K562 (cell line): Measurements from ENCODE around the gene MEIS1. TPM values are rescaled to one million over a fixed set of nuclear protein-coding genes. Genes with fewer than 3 reads are reported as not detected.
A peak's percentile ranks its signal among the peaks of the same experiment; 100 is the strongest.

ENCODE experiments used
- BRF1 ChIP-seq: IDR thresholded peaks from 3 replicates; pipeline ENCODE4 v1.6.1; 2011; ENCODE audit warnings: borderline replicate concordance, mild to moderate bottlenecking; ENCODE audit not compliant: insufficient read length; ENCODE audit errors: extremely low read depth
- CBX3 ChIP-seq, 2 experiments: IDR thresholded peaks; 1 replicate in 1 of 2; 2 replicates in 1 of 2; pipeline ENCODE4 v1.6.1; 2012; ENCODE audit warnings: inconsistent platforms in 2 of 2, low read length in 2 of 2, borderline replicate concordance in 1 of 2, control low read depth in 1 of 2
- CREB5 ChIP-seq: fragments of 250-450 bp; sonication (Bioruptor Pico); IDR thresholded peaks from 2 replicates; pipeline ENCODE4 v1.5.0; 2020; ENCODE audit warnings: mild to moderate bottlenecking
- DIDO1 ChIP-seq: fragments of 450-650 bp; IDR thresholded peaks from 2 replicates; pipeline ENCODE4 v1.6.1; 2016; ENCODE audit warnings: low read depth, missing biosample characterization, missing genetic modification characterization
- DPF2 ChIP-seq: fragments of 450-650 bp; IDR thresholded peaks from 2 replicates; pipeline ENCODE4 v1.6.1; 2016
- EHMT2 ChIP-seq: fragments of 450-650 bp; IDR thresholded peaks from 2 replicates; pipeline ENCODE4 v1.6.1; 2018; ENCODE audit warnings: antibody characterized with exemption
- EZH2 ChIP-seq: IDR thresholded peaks from 2 replicates; pipeline ENCODE4 v1.6.1; 2012; ENCODE audit warnings: low read depth, mild to moderate bottlenecking, inconsistent platforms, low read length, borderline replicate concordance
- GABPA ChIP-seq: fragments of 200-800 bp; sonication (Bioruptor generic); conservative IDR thresholded peaks from 2 replicates; pipeline ENCODE4 v1.6.1; 2016; ENCODE audit warnings: low read depth, missing genetic modification characterization, missing compliant biosample characterization
- HCFC1 ChIP-seq: IDR thresholded peaks from 2 replicates; pipeline ENCODE4 v1.6.1; 2012; ENCODE audit warnings: low read depth, low read length, improper control_type of control experiment
- HDAC6 ChIP-seq: IDR thresholded peaks from 2 replicates; pipeline ENCODE4 v1.6.1; 2012; ENCODE audit warnings: low read depth, mild to moderate bottlenecking, control low read depth, inconsistent platforms, low read length, moderate library complexity
- HSF4 ChIP-seq: fragments of 250-450 bp; sonication (Bioruptor Pico); IDR thresholded peaks from 2 replicates; pipeline ENCODE4 v2.1.2; 2022; ENCODE audit warnings: mild to moderate bottlenecking, moderate library complexity, borderline replicate concordance
- KAT2B ChIP-seq: IDR thresholded peaks from one replicate; pipeline ENCODE4 v1.6.1; 2012; ENCODE audit warnings: low read depth, mild to moderate bottlenecking, control low read depth, inconsistent platforms, low read length, moderate library complexity
- LARP7 ChIP-seq: fragments of 450-650 bp; IDR thresholded peaks from 2 replicates; pipeline ENCODE4 v1.6.1; 2016
- NFIX ChIP-seq: fragments of 250-450 bp; sonication (Bioruptor Pico); IDR thresholded peaks from 2 replicates; pipeline ENCODE4 v1.4.0; 2020; ENCODE audit warnings: low read depth, mild to moderate bottlenecking, moderate library complexity
- PCBP2 ChIP-seq: fragments of 200-400 bp; formaldehyde crosslinking; IDR thresholded peaks from 2 replicates; pipeline ENCODE4 v1.6.1; 2018; ENCODE audit warnings: low read length, low read depth, mild to moderate bottlenecking, moderate library complexity; ENCODE audit not compliant: poor library complexity, severe bottlenecking
- PHB2 ChIP-seq: fragments of 450-650 bp; IDR thresholded peaks from 2 replicates; pipeline ENCODE4 v1.6.1; 2017; ENCODE audit warnings: low read depth
- STAT5A ChIP-seq: IDR thresholded peaks from 2 replicates; pipeline ENCODE4 v1.6.1; 2012; ENCODE audit warnings: low read length, inconsistent platforms, borderline replicate concordance
- TCF15 ChIP-seq: fragments of 250-450 bp; sonication (Bioruptor Pico); IDR thresholded peaks from 2 replicates; pipeline ENCODE4 v1.8.0; 2022; ENCODE audit warnings: moderate library complexity, mild to moderate bottlenecking, inconsistent platforms
- TCFL5 ChIP-seq: fragments of 250-450 bp; sonication (Bioruptor Pico); conservative IDR thresholded peaks from 2 replicates; pipeline ENCODE4 v1.6.1; 2021; ENCODE audit warnings: mild to moderate bottlenecking, moderate library complexity, matching md5 sums
- TRIM28 ChIP-seq: fragments of 450-650 bp; IDR thresholded peaks from 2 replicates; pipeline ENCODE4 v1.6.1; 2017
- YY1 ChIP-seq, 3 experiments: IDR thresholded peaks; 2 replicates each; pipeline ENCODE4 v1.6.1; 2011; ENCODE audit warnings: low read length in 2 of 3, mild to moderate bottlenecking in 2 of 3, moderate library complexity in 2 of 3, borderline replicate concordance in 1 of 3, control low read depth in 1 of 3, low read depth in 1 of 3; ENCODE audit not compliant: insufficient read depth in 3 of 3, insufficient replicate concordance in 2 of 3, control insufficient read depth in 1 of 3, insufficient read length in 1 of 3; ENCODE audit errors: extremely low read depth in 1 of 3
- ZC3H4 ChIP-seq: sonication (generic); formaldehyde crosslinking; IDR thresholded peaks from 2 replicates; pipeline ENCODE4 v1.9.0; 2021; ENCODE audit warnings: missing genetic modification reagents, borderline replicate concordance
- ZFX ChIP-seq: sonication (generic); formaldehyde crosslinking; IDR thresholded peaks from 2 replicates; pipeline ENCODE4 v1.8.0; 2022; ENCODE audit warnings: mild to moderate bottlenecking, missing genetic modification reagents, moderate library complexity
- ZNF316 ChIP-seq: fragments of 450-650 bp; IDR thresholded peaks from 2 replicates; pipeline ENCODE4 v1.6.1; 2016
- ZNF408 ChIP-seq: fragments of 250-450 bp; sonication (Bioruptor Pico); IDR thresholded peaks from 2 replicates; pipeline ENCODE4 v1.4.0; 2020; ENCODE audit warnings: low read depth, mild to moderate bottlenecking, moderate library complexity
- ZNF436 ChIP-seq: fragments of 250-450, 450-650 bp; sonication (Bioruptor Pico); formaldehyde crosslinking; IDR thresholded peaks from 2 replicates; pipeline ENCODE4 v1.7.0; 2020; ENCODE audit warnings: mild to moderate bottlenecking
- ZSCAN29 ChIP-seq: fragments of 450-650 bp; IDR thresholded peaks from 2 replicates; pipeline ENCODE4 v1.6.1; 2017
- polyA plus RNA-seq, 8 experiments: library from polyadenylated mRNA; depleted of rRNA in 4 of 8; stranded (reverse) in 5 of 8; unstranded in 3 of 8; fragments of >200 nt; fragmentation: Nextera tagmentation in 2 of 8; fragmentation: Illumina TruSeq in 1 of 8; extraction: Ambion mirVana in 2 of 8; extraction: Trizol in 1 of 8; gene quantifications; 2 replicates each; pipeline versions ENCODE4 v1.2.1 to v1.2.3, GENCODE V29; 2011 to 2014; ENCODE audit warnings: inconsistent platforms in 1 of 8, missing spikeins in 1 of 8
- total RNA-seq, 7 experiments: library from RNA; depleted of rRNA in 6 of 7; stranded (reverse); fragments of >200 nt in 6 of 7; fragmentation: Illumina TruSeq in 2 of 7; extraction: Trizol in 2 of 7; gene quantifications; 2 replicates each; pipeline versions ENCODE4 v1.2.1 to v1.2.3, GENCODE V29; 2011 to 2021; ENCODE audit warnings: low replicate concordance in 1 of 7
- TF ChIP-seq, protein P1 (sequence below): fragments of 250-450 bp; sonication (Bioruptor Pico); IDR thresholded peaks from 2 replicates; pipeline ENCODE4 v1.8.0; 2021; ENCODE audit warnings: borderline replicate concordance, mild to moderate bottlenecking, moderate library complexity; ENCODE audit not compliant: poor library complexity, severe bottlenecking

Gene MEIS1
- total and polyA plus RNA-seq, 9 of the 15 experiments (the other 6 are each of a cell fraction or from before 2014, with no cell fraction given): 2.3 to 9.0 (median 5.9) TPM

DNA sequence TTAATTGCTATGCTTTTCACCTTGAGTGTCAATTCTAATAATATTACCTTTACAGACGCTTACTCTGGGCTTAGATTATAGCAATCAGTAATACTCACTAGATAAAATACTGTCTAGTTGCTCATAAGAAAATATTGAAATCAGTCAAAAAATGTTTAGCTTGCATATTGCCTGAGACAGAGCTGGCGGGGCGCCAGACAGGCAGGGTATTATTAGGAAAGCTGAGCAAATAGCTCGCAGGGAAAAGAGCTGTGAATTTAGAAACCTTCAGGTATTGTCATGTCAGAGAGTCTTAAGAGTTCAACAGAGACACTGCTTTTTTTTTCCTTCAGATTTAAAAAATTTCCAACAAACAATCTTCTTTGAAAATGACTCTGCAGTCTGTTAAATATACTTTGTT, 118.4 kb downstream of the MEIS1 start (continued):
- no peak for TF ChIP-seq BRF1
- TF ChIP-seq ZC3H4 (CRISPR knock-in tag): no peak
- TF ChIP-seq HDAC6: no peak
- TF ChIP-seq PHB2: no peak
- TF ChIP-seq ZNF436 (CRISPR knock-in tag): no peak
- TF ChIP-seq, protein P1, sequence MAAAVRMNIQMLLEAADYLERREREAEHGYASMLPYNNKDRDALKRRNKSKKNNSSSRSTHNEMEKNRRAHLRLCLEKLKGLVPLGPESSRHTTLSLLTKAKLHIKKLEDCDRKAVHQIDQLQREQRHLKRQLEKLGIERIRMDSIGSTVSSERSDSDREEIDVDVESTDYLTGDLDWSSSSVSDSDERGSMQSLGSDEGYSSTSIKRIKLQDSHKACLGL (CRISPR knock-in tag): no peak
- no peak for TF ChIP-seq CREB5
- peak; percentile 44; the same call in 1 of the 2 replicates for TF ChIP-seq ZNF316
- no peak for TF ChIP-seq ZNF408 (CRISPR knock-in tag)
- no peak for TF ChIP-seq EHMT2
- TF ChIP-seq DIDO1: no peak
- no peak for TF ChIP-seq KAT2B
- no peak for TF ChIP-seq HCFC1
- no peak for TF ChIP-seq TCF15 (CRISPR knock-in tag)
- no peak for TF ChIP-seq ZSCAN29
- TF ChIP-seq YY1 (IDR thresholded peaks at IDR 0.05; ENCODE audit: borderline replicate concordance in 1 of 3, control insufficient read depth in 1 of 3, extremely low read depth in 1 of 3, insufficient read depth in 3 of 3, insufficient read length in 1 of 3, insufficient replicate concordance in 2 of 3, low read depth in 1 of 3, low read length in 2 of 3): no peak
- TF ChIP-seq PCBP2: no peak
- no peak for TF ChIP-seq LARP7
- no peak for TF ChIP-seq EZH2
- no peak for TF ChIP-seq DPF2
- TF ChIP-seq ZFX (CRISPR knock-in tag): no peak
- no peak for TF ChIP-seq TRIM28
- TF ChIP-seq GABPA (tag): no peak
- TF ChIP-seq STAT5A: no peak
- no peak for TF ChIP-seq TCFL5 (CRISPR knock-in tag)
- no peak for TF ChIP-seq HSF4 (CRISPR knock-in tag)
- no peak for TF ChIP-seq CBX3 (IDR thresholded peaks at IDR 0.05; ENCODE audit: borderline replicate concordance in 1 of 2, low read length in 2 of 2)
- TF ChIP-seq NFIX (CRISPR knock-in tag): peak; percentile 23; the same call in 1 of the 2 replicates
